CD4-positive, alpha-beta T cell treated with Interleukin-4 for 4 hours (primary cell): ENCODE results near the gene LDLRAD1.
"Not testable (repeated sequence)": the region's sequence is repeated elsewhere in the genome, so short reads cannot be mapped to it uniquely, and the experiment has no call there.

Source experiments
- DNase-seq: peaks from one replicate; pipeline ENCODE4 v3.0.0-alpha.2; 2020

Gene LDLRAD1, protein sequence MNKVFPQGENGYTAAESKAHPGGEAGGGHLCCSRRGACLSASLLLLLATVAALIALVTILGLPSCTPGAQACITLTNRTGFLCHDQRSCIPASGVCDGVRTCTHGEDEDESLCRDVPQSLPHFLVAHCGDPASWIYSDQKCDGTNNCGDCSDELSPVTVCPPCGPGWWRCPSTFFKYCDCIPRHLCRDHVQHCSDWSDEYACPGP

DNA sequence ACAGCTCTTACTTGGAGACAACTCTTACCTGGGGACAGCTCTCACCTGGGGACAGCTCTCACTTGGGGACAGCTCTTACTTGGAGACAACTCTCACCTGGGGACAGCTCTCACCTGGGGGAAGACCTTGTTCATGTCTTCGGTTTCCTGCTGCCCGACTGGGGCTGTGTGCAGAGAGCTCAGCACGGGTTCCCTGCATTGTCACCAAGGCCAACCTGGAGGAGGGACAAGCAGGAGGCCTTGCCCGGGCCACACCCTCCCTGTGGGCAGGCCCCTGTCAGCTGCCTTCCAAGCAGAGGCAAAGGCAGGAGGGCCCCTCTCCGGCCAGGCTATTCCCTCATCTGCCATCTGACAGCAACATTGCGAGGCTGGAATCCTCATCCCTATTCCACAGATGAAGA, at the start of gene LDLRAD1:
Gene LDLRAD1, minus strand, starts transcription at position 208 of the 400 bp plus-strand sequence. Its CDS starts 74 bp downstream, at position 134.
- DNase-seq: no peak

DNA sequence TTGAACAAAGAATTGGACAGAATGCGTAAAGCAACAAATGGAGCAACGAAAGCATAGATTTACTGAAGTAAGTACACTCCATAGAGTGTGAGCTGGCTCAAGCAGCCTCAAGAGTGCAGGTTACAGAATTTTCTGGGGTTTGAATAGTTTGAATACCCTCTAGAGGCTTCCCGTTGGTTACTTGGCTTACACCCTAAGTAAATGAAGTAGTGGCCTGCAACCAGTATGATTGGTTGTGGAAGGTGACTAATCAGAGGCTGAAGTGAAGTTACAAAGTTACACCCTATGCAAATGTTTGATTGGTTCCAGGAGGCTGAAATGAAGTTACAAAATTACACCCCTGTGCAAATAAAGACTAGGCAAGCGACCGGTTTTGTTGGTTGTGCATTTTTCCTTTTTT, 46.3 kb upstream of the LDLRAD1 start:
- DNase-seq: no peak

DNA sequence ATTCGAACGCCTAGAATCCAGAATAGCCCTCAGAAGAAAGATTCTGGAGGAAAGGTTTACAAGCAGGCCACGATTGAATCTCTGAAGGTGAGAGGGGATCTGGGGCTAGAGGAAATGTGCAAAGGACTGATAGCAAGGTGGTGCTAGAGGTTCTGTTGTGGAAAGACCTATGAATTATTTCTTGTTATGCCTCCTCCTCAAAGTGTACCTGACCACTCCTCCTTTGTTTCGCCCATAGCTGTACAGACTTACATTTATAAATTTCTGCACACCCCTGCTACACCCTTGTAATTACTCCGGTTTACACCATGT, 36.4 kb upstream of the LDLRAD1 start:
- DNase-seq: no peak

DNA sequence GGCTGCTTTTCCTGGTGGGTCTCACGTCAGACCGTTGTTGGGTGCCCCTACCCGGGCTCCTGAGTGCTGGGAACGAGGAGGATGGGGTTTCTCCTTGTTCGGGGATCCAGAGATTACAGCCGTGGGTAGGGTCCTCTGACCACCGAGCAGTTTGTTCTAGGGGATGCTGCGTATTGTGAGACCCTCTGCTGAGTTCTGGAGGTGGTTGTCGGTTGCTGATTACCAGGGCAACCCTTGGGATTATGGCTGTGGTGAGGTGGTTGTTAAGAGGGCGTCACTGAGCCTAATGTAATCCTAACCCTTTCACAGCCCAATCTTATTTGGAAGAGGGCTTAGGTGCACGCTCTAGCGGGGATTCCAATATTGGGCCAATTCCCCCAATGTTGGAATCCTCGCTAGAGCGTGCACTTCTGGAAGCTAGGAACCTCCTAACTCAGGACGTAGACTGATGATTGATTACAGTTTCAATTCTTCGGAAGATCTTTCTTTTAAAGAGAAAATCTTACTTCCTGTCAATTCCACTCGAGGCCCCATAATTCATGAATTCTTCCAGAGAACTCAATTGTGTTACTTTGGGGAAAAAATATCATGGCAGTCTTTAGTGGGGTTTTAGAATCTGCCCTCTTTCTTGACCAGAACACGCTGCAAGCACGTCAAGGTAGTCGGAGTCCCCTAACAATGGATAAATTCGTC, 35.9 kb upstream of the LDLRAD1 start:
- peak; percentile 10 for DNase-seq

DNA sequence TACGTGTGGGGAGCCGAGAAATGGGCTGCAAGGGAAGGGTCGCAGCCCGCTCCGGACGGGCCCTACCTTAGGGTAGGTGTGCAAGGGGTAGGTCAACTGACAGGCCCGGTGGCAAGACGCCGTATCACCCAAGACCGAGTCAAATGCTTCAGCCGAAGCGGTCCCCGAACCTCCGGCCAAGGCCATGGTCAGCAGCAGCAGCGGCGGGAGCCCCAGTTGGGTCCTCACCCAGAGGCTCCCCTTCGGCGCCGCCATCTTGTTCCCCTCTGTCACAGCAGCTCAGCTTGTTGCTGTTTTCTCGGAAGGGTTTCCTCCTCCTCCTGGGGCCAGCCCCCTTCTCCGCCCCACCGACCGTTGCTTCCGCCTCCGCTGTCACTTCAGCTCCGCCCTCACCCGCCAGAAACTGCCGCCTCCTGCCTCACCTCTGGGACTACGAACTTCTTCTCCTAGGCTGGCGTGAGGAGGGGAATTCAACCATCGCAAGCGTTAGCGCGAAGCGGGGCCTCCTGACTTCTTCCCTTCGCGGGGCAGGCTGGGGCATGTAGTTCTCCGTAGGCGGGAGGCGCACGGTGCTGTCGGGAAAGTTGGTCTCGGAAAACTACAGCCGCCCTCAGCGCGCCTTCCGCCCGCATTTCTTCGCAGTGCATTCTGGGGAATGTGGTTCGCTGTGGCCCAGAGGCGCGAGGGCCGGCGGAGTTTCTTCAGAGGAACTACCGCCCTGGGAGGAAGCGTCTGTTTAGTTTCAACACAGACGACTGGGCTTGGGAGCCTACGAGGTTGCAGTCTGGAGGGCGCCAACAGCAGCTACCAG, 35.2 kb upstream of the LDLRAD1 start, which contains the start of the genes TCEANC2 and TMEM59:
Gene TCEANC2, plus strand, starts transcription at position 675 of the 811 bp plus-strand sequence. CDS start 815 bp downstream, outside the sequence.
Gene TMEM59, minus strand, starts transcription at position 271 of the 811 bp plus-strand sequence. Its CDS starts 16 bp downstream, at position 255.
- DNase-seq: peak; percentile 98

DNA sequence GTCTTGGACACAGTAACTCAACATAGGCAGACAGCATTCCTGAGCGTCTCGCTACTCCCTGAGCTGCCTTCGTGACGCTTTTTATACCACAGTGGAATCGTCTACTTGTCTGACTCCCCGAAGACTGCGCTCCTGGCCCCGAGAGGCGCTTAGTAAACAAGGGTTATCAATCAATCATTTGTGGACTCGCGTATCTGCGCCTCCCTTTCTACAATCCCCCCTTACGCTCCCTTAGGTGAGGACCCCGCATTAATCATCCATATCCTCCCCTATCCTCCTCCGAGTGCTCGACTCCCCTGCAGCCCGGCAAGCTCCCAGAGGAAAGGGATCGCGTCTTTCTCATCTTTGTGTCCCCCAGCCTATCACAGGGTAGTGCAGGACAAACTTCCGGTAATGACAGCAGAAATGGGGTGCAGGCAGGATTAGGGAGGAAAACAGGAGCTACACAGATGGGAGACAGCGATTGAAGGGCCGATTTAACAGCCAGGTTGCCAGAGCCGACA, 34.5 kb upstream of the LDLRAD1 start:
- peak; percentile 27 for DNase-seq

DNA sequence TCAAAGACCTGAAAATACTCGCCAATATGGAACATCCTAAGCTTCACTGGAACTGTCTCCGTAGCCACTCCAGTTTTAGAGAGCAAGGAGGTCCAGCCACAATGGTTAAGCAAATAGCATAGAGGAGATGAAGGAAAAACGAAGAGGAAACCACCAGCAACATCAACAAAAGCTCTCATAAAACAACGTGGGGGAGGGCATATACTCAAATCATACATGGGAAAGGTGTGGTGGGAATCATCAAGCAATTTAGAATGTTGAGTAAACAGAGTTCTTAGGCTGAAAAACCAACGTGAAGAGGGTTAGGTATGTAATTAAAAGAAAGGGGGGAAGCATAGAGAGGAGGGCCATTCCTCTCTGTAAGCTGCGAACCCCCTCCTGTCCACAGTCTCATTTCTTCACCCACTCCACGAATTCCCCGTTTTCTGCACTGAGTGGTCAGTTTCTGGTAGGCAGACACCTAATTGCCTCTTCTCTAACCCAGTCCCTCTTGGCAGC, 34.0 kb upstream of the LDLRAD1 start:
- no peak for DNase-seq

DNA sequence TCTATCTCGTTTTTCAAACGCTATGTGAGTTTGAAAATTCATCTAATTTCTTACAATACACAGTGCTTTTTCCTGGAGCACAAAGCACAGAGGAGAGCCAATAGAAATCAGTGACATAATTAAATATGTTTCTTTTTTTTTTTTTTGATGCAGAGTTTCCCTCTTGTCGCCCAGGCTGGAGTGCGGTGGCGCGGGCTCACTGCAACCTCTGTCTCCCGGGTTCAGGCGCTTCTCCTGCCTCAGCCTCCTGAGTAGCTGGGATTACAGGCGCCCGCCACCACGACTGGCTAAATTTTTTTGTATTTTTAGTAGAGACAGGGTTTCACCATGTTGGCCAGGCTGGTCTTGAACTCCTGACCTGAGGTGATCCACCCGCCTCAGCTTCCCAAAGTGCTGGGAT, 32.4 kb upstream of the LDLRAD1 start:
- not testable (repeated sequence) for DNase-seq

DNA sequence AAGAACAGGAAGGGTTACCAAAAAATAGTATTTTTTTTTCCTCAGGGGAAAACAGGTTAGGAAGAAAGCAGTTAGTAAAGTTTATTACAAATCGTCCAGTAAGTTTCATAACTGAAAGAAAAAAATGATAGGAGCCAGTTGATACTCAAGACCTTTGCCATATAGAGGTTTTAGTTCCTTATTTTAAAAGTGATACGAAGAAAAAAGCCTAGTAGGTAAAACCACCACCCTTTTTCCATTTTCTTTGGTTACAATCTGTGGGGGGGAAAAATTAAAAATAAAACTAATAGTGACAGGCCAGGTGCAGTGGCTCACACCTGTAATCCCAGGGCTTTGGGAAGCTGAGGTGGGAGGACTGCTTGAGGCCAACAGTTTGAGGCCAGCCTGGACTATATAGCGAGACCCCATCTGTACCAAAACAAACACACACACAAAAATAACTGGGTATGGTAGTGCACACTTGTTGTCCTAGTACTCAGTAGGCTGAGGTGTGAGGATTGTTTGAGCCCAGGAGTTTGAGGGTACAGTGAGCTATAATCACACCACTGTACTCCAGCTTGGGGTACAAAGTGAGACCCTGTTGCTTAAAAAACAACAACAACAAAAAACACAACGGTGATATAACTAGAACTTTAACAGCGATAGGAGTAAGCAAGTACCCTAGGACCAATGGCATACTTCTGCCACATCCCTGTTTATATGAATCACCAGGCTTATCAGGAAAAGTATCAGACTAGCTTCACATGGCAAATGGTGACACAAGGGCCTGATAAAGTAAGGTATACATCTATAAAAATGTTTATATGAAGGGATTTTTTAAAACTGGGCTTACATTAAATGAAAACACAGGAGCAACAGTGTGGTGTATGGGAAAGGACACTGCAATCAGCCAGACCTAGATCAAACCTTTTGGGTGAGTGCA, 29.7 kb upstream of the LDLRAD1 start:
- DNase-seq: no peak

DNA sequence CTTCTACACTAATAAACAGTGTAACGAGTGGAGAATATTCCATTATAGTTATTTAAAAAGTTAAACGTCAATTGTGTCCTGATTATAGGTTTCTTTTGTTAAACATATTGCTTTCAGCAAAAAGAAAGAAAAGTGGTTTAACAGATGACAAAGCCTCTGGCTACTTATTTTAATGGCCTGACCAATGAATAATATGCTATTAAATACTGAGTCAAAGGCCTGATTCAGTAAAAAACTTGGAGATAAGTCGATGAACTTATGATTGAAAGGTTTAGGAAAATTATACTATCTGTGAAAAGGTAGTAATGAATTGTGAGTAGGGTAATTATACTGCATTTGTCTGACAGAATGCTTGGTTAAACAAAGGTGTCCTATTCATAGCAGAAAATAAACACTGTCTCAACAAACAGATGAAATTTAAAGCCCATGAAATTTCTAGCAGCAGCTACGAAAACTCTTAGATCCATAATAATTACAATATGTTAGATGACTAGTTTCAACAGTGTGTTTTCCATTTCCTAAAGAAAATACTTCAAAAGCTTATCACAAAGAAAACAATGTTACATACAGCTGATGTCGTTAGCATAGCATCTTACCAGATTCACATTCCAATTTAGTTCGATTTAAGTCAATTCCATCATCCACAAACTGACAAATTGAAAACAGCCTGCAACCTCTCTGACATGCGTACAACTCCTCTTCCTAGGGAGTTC, 28.8 kb upstream of the LDLRAD1 start:
- DNase-seq: no peak

DNA sequence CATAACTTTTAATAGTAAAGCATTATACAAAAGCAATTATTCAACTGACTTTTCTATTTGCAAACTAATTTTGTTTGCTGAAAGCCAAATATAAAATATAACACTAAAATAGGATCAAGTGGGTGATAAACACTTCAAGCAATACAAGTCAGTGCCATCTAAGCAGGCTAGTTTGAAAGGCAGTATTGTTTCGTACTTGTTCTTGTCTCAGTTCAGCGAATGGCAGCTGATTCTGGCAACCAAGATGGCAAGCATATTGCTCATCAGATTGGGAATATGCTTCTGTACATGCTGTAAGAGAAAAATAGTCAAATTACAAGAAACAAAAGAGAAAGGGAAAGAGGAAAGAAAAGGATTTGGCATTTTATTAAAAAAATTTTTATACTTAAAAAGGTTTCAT, 27.5 kb upstream of the LDLRAD1 start:
- DNase-seq: no peak

DNA sequence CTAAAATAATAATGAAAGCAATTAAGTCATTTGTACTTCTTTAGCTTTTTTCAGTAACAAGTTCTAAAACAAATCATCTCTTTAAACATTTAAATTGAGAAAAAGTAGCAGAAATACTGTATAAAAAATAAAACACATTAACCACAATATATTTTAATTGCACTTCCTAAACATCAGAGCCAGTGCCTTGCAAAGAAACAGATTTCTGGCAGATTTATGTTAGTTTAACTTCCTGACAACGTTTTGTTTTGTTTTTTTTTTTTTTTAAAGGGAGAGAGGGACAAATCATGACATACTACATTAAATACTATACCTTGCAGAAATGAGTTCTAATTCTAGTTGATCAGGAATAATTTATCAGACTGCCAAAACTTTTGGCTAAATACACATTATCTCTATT, 23.8 kb upstream of the LDLRAD1 start:
- DNase-seq: no peak

DNA sequence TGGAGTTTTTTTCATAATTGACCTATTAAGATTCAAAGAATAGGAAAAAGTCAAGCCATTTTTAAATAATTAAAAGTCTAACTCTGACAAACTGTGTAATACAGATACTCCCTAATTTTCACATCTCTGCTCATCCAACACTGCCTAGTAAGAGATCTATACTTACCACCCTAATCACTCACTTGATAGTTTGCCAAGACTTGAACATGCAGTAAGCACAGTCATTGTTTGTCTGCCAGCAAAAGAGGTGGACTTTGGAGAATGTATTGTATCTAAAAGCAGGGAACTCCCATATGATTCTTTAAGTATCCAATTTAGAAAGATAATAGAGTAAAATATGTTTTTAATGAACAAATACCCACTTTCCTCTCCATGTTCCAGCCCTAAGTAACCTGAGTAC, 19.5 kb upstream of the LDLRAD1 start:
- no peak for DNase-seq

DNA sequence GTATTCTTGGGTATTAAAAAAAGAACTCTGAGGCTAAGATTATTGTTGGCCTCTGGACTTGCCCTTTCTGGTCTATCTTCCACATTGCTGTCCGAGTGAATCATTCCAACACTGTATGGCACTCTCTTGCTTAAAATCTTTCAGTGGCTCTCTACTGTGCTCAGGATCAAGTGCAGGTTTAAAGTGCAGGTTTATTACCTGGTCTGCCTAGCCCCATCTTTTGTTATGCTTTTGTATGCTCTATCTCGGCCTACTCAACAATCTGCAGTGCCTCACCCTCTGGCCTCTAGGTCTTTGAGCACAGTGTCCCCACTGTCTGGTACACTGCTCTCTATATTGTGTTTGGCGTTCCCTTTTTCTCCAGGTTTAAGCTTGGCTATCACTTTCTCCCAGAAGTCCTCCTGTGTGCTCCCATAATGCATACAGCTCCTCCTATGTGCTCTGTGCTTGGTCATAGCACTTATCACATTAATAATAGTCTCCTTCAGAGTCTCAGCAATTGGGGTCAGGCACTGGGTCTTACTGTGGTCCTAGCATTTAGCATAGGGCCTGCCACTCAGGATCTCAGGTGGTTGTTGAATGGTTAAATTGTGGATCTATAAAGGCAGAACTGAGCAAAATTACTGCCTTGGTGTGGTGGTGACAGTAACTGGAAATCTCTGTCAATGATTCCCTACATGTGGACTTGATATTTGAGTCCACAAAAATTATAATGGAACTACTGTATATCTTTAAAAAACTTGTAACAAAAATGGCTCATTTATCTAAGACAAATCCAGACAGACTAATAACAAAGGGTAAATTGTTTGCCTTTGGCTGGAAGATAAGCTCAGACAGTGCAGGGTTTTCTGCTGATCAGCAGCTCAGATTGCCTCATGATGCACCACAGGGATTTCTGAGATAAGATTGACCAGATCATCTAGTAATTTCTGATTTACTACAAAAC, 10.6 kb upstream of the LDLRAD1 start:
- DNase-seq: no peak

DNA sequence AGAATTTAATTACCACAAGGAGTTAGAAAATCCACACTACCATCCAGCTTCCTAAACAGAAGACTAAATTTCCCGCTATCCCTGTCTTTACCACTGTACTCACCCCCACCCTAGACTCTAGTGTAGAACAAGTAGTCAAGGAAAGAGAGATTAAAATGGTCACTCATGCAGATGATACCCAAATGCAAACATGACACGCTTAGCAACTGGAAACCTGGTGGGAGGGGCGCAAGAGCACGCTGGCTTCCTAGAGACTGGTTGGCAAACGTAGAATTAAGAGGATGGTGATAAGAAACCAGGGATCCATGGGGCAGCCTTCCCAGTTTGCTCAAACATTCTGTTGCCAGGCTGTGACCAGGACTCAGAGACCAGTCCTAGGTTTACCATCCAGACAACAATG, 9.9 kb upstream of the LDLRAD1 start:
- DNase-seq: no peak

DNA sequence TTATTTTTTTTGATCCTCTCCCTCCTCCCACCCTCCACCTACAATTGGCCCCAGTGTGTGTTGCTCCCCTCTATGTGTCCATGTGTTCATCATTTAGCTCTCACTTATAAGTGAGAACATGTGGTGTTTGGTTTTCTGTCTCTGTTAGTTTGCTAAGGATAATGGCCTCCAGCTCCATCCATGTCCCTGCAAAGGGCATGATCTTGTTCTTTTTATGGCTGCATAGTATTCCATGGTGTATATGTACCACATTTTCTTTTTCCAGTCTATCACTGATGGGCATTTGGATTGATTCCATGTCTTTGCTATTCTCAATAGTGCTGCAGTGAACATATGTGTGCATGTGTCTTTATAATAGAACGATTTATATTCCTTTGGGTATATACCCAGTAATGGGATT, 6.8 kb upstream of the LDLRAD1 start:
- not testable (repeated sequence) for DNase-seq

DNA sequence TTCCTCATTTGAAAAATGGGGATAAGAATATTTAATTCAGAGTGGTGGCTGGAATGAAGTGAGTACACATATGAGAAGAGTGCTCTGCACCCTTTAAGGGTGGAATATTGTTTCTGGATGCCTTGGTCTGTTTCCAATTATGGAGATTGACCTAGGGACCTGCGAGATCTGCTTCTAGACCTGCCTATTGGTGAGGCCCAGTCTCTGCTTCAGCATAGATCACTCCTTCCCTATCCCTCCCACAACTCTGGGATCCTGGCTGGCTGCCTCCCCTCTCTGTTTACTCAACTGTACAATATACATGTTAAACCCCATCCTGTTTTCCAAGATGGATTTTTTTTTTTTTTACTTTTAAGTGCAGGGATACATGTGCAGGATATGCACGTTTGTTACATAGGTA, 6.4 kb upstream of the LDLRAD1 start:
- DNase-seq: no peak

DNA sequence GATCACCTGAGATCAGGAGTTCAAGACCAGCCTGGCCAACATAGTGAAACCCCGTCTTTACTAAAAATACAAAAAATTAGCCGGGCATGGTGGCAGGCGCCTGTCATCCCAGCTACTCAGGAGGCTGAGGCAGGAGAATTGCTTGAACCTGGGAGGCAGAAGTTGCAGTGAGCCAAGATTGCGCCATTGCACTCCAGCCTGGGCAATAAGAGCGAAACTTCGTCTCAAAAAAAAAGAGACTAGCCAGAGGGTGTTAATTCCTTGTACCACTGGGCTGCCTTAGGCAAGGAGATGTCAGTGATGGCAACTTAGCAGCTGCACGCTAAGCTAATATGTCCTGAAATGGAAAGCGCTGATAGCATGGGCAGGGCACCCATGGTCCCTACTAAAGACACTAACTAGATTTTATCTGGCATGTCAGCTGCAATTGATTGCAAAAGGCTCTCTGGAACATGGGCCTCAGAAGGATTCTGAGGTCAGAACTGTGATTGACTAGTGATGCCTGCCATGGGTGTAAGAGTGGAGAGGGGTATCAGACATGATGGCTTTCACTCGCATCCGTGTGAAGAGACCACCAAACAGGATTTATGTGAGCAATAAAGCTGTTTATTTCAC, 1.7 kb upstream of the LDLRAD1 start:
- DNase-seq: not testable (repeated sequence)

DNA sequence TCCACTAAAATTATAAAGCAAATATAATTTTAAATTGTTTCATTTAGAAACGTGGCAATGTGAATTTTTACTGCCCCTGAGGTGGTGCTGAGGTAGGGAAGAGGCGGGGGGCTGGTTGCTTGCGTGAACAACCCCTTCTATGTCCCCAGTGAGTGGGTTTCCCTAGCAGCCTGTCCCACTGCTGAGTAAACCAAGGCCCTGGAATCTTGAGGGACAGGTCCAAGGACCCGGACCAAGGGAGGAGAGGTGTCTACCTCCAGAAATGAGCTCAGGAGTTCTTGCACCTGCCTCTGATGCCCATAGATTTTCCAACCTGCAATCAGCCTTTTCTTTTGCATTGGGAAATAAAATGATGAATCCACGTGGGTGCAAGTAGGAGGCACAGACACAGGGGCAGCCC, 649 bp upstream of the LDLRAD1 start:
- no peak for DNase-seq
